RWPE1 (cell line): ENCODE measurements around the gene CEMIP.
"Not testable (repeated sequence)": the region's sequence is repeated elsewhere in the genome, so short reads cannot be mapped to it uniquely, and the experiment has no call there.

Experiments used
- CTCF ChIA-PET: fragments of 350-600 bp; sonication (Branson Sonifier 250); formaldehyde crosslinking; extraction: SDS; loops from one replicate; lab custom pipeline; 2021; lab: Yijun Ruan, JAX
- POLR2A ChIA-PET: fragments of 400-600 bp; formaldehyde crosslinking; extraction: SDS; loops from one replicate; lab custom pipeline; 2020; ENCODE audit warnings: antibody characterized with exemption; ENCODE audit not compliant: low non-redundant PET; lab: Yijun Ruan, JAX
- DNase-seq: peaks from one replicate; pipeline ENCODE4 v3.0.0; 2012; ENCODE audit warnings: low spot score
- H3K27ac ChIP-seq: fragments of 450-650 bp; 2 replicates; pipeline ENCODE4 v1.5.1; 2017
- TF ChIP-seq, protein P1 (sequence below): fragments of 450-650 bp; conservative IDR thresholded peaks from 2 replicates; pipeline ENCODE4 v1.5.1; 2017; ENCODE audit warnings: low read depth, mild to moderate bottlenecking

Gene CEMIP

DNA sequence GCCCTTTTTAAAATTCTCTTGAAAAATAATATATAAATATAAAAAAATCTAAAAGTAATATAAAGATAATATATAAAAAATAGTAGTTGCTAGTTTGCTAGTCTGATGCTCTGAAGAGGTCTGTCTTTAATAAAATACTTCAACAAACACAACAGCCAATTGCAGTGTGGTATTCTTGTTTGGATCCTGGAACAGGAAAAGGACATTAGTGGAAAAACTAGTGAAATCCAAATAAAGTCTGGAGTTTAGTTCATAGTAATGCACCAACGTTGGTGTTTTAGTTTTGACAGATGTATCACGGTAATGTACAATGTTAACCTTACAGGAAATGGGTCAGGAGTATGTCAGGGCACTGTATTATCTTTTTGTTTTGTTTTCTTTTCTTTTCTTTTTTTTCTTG, 26.0 kb upstream of the CEMIP start:
- TF ChIP-seq, protein P1, sequence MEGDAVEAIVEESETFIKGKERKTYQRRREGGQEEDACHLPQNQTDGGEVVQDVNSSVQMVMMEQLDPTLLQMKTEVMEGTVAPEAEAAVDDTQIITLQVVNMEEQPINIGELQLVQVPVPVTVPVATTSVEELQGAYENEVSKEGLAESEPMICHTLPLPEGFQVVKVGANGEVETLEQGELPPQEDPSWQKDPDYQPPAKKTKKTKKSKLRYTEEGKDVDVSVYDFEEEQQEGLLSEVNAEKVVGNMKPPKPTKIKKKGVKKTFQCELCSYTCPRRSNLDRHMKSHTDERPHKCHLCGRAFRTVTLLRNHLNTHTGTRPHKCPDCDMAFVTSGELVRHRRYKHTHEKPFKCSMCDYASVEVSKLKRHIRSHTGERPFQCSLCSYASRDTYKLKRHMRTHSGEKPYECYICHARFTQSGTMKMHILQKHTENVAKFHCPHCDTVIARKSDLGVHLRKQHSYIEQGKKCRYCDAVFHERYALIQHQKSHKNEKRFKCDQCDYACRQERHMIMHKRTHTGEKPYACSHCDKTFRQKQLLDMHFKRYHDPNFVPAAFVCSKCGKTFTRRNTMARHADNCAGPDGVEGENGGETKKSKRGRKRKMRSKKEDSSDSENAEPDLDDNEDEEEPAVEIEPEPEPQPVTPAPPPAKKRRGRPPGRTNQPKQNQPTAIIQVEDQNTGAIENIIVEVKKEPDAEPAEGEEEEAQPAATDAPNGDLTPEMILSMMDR: no peak
- CTCF ChIA-PET: interaction anchor here (0.9 kb wide), 1 partner anchor 185 kb away, joined by 4 read pairs; no protein-coding TSS in a partner anchor

DNA sequence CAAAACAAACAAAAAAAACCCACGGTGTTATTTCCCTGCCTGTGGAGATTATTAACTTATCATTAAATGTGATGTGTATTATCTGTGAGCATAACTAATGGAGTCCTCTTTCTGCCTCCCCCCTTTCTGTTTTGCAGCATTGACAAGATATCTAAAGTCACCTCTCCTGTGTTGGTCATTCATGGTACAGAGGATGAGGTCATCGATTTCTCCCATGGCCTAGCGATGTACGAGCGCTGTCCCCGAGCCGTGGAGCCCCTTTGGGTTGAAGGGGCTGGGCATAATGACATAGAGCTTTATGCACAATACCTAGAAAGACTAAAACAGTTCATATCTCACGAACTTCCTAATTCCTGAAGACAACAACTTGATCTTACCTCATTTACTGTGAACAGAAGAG, 25.2 kb upstream of the CEMIP start:
- no peak for DNase-seq
- no peak overlapping the region for H3K27ac ChIP-seq
- TF ChIP-seq, protein P1: no peak
- POLR2A ChIA-PET: no interaction called here
- CTCF ChIA-PET: no interaction called here

More for the DNA sequence above, 26.0 kb upstream of the CEMIP start:
- H3K27ac ChIP-seq: no peak overlapping the region
- no peak for DNase-seq
- POLR2A ChIA-PET: no interaction called here

DNA sequence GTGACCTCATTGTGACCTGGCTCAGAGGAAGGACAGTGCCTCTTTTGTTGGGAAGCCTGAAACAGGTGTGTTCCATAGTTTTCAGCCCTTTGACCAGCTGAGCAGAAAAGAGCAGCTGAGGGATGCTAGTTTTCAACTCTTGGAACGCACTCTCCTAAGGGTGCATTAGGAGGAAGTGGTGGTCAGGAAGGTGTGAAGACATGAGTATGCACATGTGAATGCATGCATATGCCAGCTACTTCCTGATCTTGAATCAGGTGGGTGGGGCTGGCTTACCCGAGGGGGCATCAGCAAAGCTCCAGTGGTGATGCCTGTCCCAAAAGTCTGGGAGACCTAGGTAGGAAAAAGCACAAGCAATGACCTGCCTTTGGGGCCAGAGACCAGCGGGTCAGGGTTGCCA, 23.3 kb upstream of the CEMIP start:
- no peak for DNase-seq
- POLR2A ChIA-PET: no interaction called here
- CTCF ChIA-PET: interaction anchor here (0.5 kb wide), 1 partner anchor 101 kb away, joined by 3 read pairs; no protein-coding TSS in a partner anchor
- TF ChIP-seq, protein P1: no peak
- no peak overlapping the region for H3K27ac ChIP-seq

DNA sequence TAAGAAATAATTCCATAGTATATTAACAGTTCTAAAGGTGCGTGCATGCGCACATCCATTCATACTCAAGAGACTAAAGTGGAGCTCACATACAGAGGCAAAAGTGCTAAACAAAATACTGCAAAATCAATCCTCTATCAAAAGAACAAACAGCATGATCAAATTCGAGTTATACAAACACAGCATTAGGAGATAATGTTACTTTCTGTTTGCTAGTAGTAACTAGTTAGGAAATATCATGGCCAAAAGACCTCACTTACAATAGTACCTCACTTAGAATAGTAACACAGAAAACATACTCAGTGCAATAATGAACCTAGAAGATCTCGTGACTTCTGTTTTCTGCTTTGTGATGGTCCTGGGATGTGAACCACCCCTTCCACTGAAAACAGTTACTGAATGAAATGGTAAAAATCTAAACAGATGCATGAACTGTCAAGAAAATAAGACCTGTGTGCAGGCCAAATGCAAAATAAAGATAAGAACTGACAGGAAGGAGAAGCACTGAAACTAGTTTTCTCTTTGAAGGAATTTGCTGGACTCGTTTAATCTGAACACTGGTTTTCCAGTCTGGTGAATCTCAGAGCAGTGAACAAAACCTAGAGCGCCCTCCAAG, 20.9 kb upstream of the CEMIP start:
- TF ChIP-seq, protein P1: no peak
- POLR2A ChIA-PET: no interaction called here
- CTCF ChIA-PET: no interaction called here

DNA sequence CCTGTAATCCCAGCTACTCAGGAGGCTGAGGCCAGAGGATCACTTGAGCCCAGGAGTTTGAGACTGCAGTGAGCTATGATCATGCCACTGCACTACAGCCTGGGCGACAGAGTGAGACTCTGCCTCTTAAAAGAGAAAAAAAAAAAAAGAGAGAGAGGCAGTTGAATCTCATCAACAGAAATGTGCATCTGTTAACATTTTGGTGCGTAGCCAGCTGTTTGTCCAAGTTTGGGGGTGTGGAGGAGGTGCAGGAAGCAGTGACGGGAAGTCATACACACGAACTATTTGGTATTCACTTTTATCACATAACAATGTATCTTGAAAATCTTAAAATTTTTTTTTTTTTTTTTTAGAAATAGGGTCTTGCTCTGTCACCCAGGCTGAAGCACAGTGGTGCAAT, 18.2 kb upstream of the CEMIP start:
- TF ChIP-seq, protein P1: no peak
- no peak for DNase-seq
- H3K27ac ChIP-seq: no peak overlapping the region; the same call in 1 of the 2 replicates
- ChIA-PET CTCF (interaction anchor here (0.6 to 1.7 kb wide), 4 partner anchors 8 to 209 kb away, joined by 3 to 6 read pairs (median 5); partner anchors contain the start of gene CEMIP), POLR2A (no interaction called here)

More for the DNA sequence above, 20.9 kb upstream of the CEMIP start:
- H3K27ac ChIP-seq: no peak overlapping the region
- no peak for DNase-seq

DNA sequence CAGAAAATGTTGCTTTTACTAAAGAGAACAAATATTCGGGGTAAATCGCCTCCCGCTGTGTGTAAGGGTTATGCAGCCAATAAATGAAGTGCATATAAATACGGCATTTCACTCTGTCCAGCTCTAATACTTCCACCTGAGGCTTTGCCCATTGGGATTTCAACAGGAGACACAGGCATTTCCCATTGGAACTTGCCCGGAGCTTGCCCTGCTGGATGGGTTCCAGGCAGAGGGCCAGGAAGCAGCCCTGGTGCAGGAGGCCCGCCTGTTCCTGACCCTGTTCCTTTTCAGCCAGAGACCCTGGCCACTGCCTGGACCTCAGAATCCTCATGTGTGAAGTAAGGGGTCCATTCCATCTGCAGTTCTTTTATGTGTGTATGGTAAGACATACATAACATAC, 17.4 kb upstream of the CEMIP start:
- ChIA-PET POLR2A (no interaction called here), CTCF (interaction anchor here (0.6 to 1.7 kb wide), 3 partner anchors 18 to 1135 kb away, joined by 3 to 5 read pairs (median 3); partner anchors contain the start of gene CEMIP)
- TF ChIP-seq, protein P1: no peak
- peak overlapping the region; percentile 55 for H3K27ac ChIP-seq
- no peak for DNase-seq

DNA sequence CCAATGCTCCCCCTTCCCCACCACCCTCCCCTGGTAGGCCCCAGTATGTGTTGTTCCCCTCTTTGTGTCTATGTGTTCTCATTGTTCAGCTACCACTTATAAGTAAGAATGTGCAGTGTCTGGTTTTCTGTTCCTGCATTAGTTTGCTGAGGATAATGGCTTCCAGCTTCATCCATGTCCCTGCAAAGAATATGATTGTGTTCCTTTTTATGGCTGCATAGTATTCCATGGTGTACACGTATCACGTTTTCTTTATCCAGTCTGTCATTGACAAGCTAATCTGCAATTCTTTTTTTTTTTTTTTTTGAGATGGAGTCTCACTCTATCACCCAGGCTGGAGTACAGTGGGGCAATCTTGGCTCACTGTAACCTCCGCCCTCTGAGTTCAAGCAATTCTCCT, 15.9 kb upstream of the CEMIP start:
- not testable (repeated sequence) for H3K27ac ChIP-seq, DNase-seq
- ChIA-PET POLR2A (interaction anchor here (0.6 kb wide), 1 partner anchor 238 kb away, joined by 4 read pairs; the partner anchor contains the start of gene TLNRD1), CTCF (interaction anchor here (0.6 to 0.7 kb wide), 4 partner anchors 34 to 269 kb away, joined by 3 to 10 read pairs (median 3); no protein-coding TSS in a partner anchor)
